OCI-LY3 (cell line): ENCODE data around the gene SHC4.

Source experiments
- EZH2phosphoT487 ChIP-seq: fragments of 200-600 bp; shearing (Covaris generic); IDR thresholded peaks from 2 replicates; pipeline ENCODE4 v1.6.1; 2018; ENCODE audit warnings: antibody characterized with exemption, mixed run types, low read depth
- TF ChIP-seq, protein P1 (sequence below): fragments of 200-600, 300-600 bp; sonication (generic); IDR thresholded peaks from 2 replicates; pipeline ENCODE4 v1.5.1; 2014; ENCODE audit warnings: antibody characterized with exemption, low read length, low read depth

DNA sequence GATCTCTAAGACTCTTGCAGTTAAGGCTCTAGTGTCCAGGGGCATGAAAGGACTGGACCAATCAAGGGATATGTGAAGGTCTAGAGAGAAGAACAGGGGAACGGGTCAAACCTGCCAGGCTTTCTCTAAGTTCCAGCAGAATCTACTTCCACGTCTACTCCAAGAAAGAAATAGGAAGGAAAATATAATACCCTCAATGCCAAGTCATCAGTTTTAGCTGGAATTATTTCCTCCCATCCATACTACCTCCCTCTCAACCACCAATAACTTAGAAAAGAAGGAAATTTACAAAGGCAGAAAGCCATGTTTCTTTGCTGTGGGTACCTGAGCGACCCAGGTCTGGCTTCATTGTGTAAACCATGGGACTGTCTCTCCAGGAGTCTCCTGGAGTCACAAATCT is 7.8 kb downstream of the SHC4 start:
- TF ChIP-seq, protein P1, sequence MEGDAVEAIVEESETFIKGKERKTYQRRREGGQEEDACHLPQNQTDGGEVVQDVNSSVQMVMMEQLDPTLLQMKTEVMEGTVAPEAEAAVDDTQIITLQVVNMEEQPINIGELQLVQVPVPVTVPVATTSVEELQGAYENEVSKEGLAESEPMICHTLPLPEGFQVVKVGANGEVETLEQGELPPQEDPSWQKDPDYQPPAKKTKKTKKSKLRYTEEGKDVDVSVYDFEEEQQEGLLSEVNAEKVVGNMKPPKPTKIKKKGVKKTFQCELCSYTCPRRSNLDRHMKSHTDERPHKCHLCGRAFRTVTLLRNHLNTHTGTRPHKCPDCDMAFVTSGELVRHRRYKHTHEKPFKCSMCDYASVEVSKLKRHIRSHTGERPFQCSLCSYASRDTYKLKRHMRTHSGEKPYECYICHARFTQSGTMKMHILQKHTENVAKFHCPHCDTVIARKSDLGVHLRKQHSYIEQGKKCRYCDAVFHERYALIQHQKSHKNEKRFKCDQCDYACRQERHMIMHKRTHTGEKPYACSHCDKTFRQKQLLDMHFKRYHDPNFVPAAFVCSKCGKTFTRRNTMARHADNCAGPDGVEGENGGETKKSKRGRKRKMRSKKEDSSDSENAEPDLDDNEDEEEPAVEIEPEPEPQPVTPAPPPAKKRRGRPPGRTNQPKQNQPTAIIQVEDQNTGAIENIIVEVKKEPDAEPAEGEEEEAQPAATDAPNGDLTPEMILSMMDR = no peak
- TF ChIP-seq EZH2phosphoT487 = no peak
